ENCODE results near the gene INSRR. TPM values are rescaled to one million over a fixed set of nuclear protein-coding genes. Genes with fewer than 3 reads are reported as not detected.

The INSRR gene
- total and polyA plus RNA-seq, 9 of the 15 experiments (the other 6 are each of a cell fraction or from before 2014, with no cell fraction given), result 0.03 to 0.18 (median 0.06) TPM; not detected in 3

DNA sequence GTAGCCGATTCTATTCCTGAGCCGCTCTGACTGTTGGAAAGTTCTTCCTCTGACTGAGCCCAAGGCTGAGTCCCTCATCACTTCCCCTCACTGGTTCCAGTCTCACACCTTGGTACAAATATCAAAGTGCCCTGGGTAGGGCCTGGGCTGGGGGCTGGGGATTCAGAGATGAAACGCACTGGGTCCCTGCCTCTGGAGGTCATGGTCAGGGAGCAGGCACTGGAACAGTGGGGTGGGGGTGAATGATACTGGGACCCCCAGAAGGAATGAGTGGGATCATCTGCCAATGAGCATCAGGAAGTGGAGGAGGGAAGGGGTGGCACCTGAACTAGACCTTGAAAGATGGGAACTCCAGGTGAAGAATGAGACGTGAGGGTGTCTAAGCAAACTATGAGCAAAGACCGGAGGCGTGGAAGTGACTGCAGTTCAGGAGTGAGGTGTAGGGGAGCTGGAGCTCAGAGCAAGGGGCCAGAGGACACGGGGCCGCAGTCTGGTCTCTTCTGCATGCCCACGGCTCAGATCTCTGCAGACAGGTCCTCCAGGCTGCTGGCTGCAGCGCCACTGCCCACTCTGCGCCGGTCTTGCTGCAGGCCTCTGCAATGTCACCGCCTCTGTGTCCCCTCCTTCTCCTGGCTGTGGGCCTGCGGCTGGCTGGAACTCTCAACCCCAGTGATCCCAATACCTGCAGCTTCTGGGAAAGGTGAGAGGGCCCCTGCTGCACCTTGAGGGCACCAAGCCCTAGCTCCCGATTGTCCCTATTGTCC is 44.6 kb upstream of the INSRR start:
- intact Hi-C loops (cut with micrococcal nuclease), result no loop called here
- Histone ChIP-seq H3K9me1 (ENCODE audit: control insufficient read depth, insufficient read depth, low read length) (peaks cover 4% of the 10 kb centered on the region), H3K4me2 (ENCODE audit: insufficient read depth, low read length) (no peak overlapping the region), H3K79me2 (ENCODE audit: control insufficient read depth, insufficient read depth, low read length) (no peaks in the 10 kb centered on the region), H3K4me3 (no peak overlapping the region), H3K36me3 (ENCODE audit: control insufficient read depth, insufficient read depth, low read length) (no peaks in the 10 kb centered on the region), H3K9me3 (replicated peaks; ENCODE audit: control insufficient read depth, insufficient read depth, low read depth, low read length) (no peaks in the 10 kb centered on the region), H3K27ac (ENCODE audit: extremely low read depth, low read depth, low read length) (no peak overlapping the region), H3K27me3 (ENCODE audit: control insufficient read depth in 2 of 2, insufficient read depth in 2 of 2, low read length in 2 of 2) (no peaks in the 10 kb centered on the region), H4K20me1 (replicated peaks; ENCODE audit: control insufficient read depth, insufficient read depth, low read length) (no peaks in the 10 kb centered on the region), H3K4me1 (replicated peaks in 1 of 2; ENCODE audit: control insufficient read depth in 2 of 2, insufficient read depth in 2 of 2, low read length in 2 of 2) (peaks cover 26 to 50% of the 10 kb centered on the region in 2 experiments), H3K9ac (ENCODE audit: insufficient read depth in 1 of 2, low read depth in 2 of 2, low read length in 2 of 2) (peak overlapping the region in 1 of 2 experiments; percentile 39; a peak in 2 of 4 replicates), H2AFZ (ENCODE audit: low read depth, low read length) (no peak overlapping the region)
- DNase-seq (ENCODE audit: extremely low read depth in 1 of 4, low spot score in 3 of 4) (no peak), FAIRE-seq (no peak), ATAC-seq (no peak)
- BruUV-seq (replicated peaks), result no TSS peak
- 56% methylated on average over 15 of the region's 15 CpGs for WGBS (ENCODE audit: insufficient coverage, low coverage, missing lambda C conversion rate)
- CTCF ChIA-PET (ENCODE audit: low intra/inter-chr PET ratio), result no interaction called here
- POLR2A ChIA-PET, result interaction anchor here (0.6 kb wide), 1 partner anchor 9 kb away, joined by 3 read pairs; no protein-coding TSS in a partner anchor
- in situ Hi-C loops (cut with MboI), result no loop called here
- TF ChIP-seq ESRRB (CRISPR knock-in tag; IDR thresholded peaks at IDR 0.05; ENCODE audit: borderline replicate concordance) (no peak), NCOA2 (IDR thresholded peaks at IDR 0.05; ENCODE audit: partially characterized antibody in 2 of 2) (no peak), BRCA1 (IDR thresholded peaks at IDR 0.05) (no peak), BRCA1 (CRISPR knock-in tag; IDR thresholded peaks at IDR 0.05) (no peak), NFYB (IDR thresholded peaks at IDR 0.05; ENCODE audit: extremely low read depth, insufficient read length) (no peak), ELF1 (tag; IDR thresholded peaks at IDR 0.05) (no peak), MTA1 (IDR thresholded peaks at IDR 0.05; ENCODE audit: borderline replicate concordance) (no peak), SMAD3 (CRISPR knock-in tag; conservative IDR thresholded peaks at IDR 0.05) (no peak), ZNF644 (tag; IDR thresholded peaks at IDR 0.05; ENCODE audit: low read depth) (no peak), TCFL5 (CRISPR knock-in tag; conservative IDR thresholded peaks at IDR 0.05) (no peak), TAF9B (IDR thresholded peaks at IDR 0.05; ENCODE audit: partially characterized antibody) (no peak), MAZ (CRISPR knock-in tag; conservative IDR thresholded peaks at IDR 0.05 in 1 of 2, IDR thresholded peaks at IDR 0.05 in 1 of 2) (no peak)
- TF ChIP-seq, protein P1, sequence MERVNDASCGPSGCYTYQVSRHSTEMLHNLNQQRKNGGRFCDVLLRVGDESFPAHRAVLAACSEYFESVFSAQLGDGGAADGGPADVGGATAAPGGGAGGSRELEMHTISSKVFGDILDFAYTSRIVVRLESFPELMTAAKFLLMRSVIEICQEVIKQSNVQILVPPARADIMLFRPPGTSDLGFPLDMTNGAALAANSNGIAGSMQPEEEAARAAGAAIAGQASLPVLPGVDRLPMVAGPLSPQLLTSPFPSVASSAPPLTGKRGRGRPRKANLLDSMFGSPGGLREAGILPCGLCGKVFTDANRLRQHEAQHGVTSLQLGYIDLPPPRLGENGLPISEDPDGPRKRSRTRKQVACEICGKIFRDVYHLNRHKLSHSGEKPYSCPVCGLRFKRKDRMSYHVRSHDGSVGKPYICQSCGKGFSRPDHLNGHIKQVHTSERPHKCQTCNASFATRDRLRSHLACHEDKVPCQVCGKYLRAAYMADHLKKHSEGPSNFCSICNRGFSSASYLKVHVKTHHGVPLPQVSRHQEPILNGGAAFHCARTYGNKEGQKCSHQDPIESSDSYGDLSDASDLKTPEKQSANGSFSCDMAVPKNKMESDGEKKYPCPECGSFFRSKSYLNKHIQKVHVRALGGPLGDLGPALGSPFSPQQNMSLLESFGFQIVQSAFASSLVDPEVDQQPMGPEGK (CRISPR knock-in tag; IDR thresholded peaks at IDR 0.05; ENCODE audit: borderline replicate concordance), result no peak
- TF ChIP-seq, protein P2, sequence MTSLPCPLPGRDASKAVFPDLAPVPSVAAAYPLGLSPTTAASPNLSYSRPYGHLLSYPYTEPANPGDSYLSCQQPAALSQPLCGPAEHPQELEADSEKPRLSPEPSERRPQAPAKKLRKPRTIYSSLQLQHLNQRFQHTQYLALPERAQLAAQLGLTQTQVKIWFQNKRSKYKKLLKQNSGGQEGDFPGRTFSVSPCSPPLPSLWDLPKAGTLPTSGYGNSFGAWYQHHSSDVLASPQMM (CRISPR knock-in tag; IDR thresholded peaks at IDR 0.05), result no peak

All from K562 (cell line).